IMR-90 (cell line): ENCODE data around the gene KRCC1. TPM values are rescaled to one million over a fixed set of nuclear protein-coding genes. Genes with fewer than 3 reads are reported as not detected.

Source experiments
- ATAC-seq: fragments of 200-7000 bp; cut with Tn5 transposase; 2 replicates; pipeline ENCODE4 v1.9.1; 2020; ENCODE audit warnings: low read depth, mild to moderate bottlenecking, moderate library complexity
- BruUV-seq: library from RNA; stranded (reverse); fragments of 400-500 nt; replicated peaks from 2 replicates; lab custom pipeline; 2021; lab: Mats Ljungman, UMichigan
- CTCF ChIA-PET: fragments of 300-600 bp; formaldehyde crosslinking; extraction: SDS; loops from one replicate; lab custom pipeline; 2021; ENCODE audit warnings: antibody characterized with exemption; lab: Yijun Ruan, JAX
- POLR2A ChIA-PET: fragments of 300-600 bp; sonication (Branson Sonifier 250); formaldehyde crosslinking; loops from one replicate; lab custom pipeline; 2022; ENCODE audit warnings: antibody characterized with exemption; ENCODE audit not compliant: unreplicated experiment; lab: Charles Lee
- DNase-seq: peaks from one replicate; pipeline ENCODE4 v3.0.0; 2013
- H2AFZ ChIP-seq: replicated peaks from 2 replicates; pipeline ENCODE3; 2013; ENCODE audit warnings: low read length, mild to moderate bottlenecking; ENCODE audit not compliant: poor library complexity
- H2AK5ac ChIP-seq: 2 replicates; pipeline ENCODE4 v1.6.1; 2013; ENCODE audit warnings: low read depth, low read length, inconsistent platforms
- H2AK9ac ChIP-seq: replicated peaks from 2 replicates; pipeline ENCODE3; 2013; ENCODE audit warnings: mild to moderate bottlenecking, low read depth, low read length, moderate library complexity; ENCODE audit not compliant: poor library complexity
- H2BK120ac ChIP-seq: 2 replicates; pipeline ENCODE4 v1.6.1; 2013; ENCODE audit warnings: low read depth, low read length, inconsistent platforms
- H2BK15ac ChIP-seq: 3 replicates; pipeline ENCODE4 v1.6.1; 2013; ENCODE audit warnings: low read depth, low read length, inconsistent platforms
- H2BK20ac ChIP-seq: 2 replicates; pipeline ENCODE4 v1.6.1; 2013; ENCODE audit warnings: low read depth, mild to moderate bottlenecking, inconsistent platforms, low read length, moderate library complexity
- H2BK5ac ChIP-seq: 2 replicates; pipeline ENCODE4 v1.6.1; 2013; ENCODE audit warnings: mild to moderate bottlenecking, low read depth, low read length, inconsistent platforms; ENCODE audit not compliant: poor library complexity, severe bottlenecking
- H3K14ac ChIP-seq: replicated peaks from 2 replicates; pipeline ENCODE4 v1.6.1; 2013; ENCODE audit warnings: low read depth, low read length, inconsistent platforms
- H3K18ac ChIP-seq: 2 replicates; pipeline ENCODE4 v1.6.1; 2013; ENCODE audit warnings: low read depth, low read length, control low read depth
- H3K23ac ChIP-seq: 2 replicates; pipeline ENCODE4 v1.6.1; 2013; ENCODE audit warnings: low read depth, low read length, inconsistent platforms
- H3K27ac ChIP-seq: 2 replicates; pipeline ENCODE4 v1.5.1; 2013; ENCODE audit warnings: mild to moderate bottlenecking, control low read depth, low read length; ENCODE audit not compliant: insufficient read depth
- H3K27me3 ChIP-seq: 2 replicates; pipeline ENCODE4 v1.6.1; 2013; ENCODE audit warnings: low read length; ENCODE audit not compliant: control insufficient read depth, insufficient read depth
- H3K36me3 ChIP-seq: 2 replicates; pipeline ENCODE4 v1.6.1; 2013; ENCODE audit warnings: low read length, mixed read lengths; ENCODE audit not compliant: control insufficient read depth, insufficient read depth
- H3K4ac ChIP-seq: 2 replicates; pipeline ENCODE4 v1.6.1; 2013; ENCODE audit warnings: low read depth, low read length, inconsistent platforms
- H3K4me1 ChIP-seq: 2 replicates; pipeline ENCODE4 v1.6.1; 2013; ENCODE audit warnings: low read length, mixed read lengths; ENCODE audit not compliant: control insufficient read depth, insufficient read depth
- H3K4me2 ChIP-seq: 2 replicates; pipeline ENCODE4 v1.6.1; 2013; ENCODE audit warnings: low read depth, mild to moderate bottlenecking, control low read depth, low read length, moderate library complexity
- H3K4me3 ChIP-seq: 2 replicates; pipeline ENCODE4 v1.5.1; 2013; ENCODE audit warnings: low read depth, mild to moderate bottlenecking, control low read depth, low read length, moderate library complexity; ENCODE audit not compliant: insufficient read depth
- H3K56ac ChIP-seq: 2 replicates; pipeline ENCODE4 v1.6.1; 2013; ENCODE audit warnings: low read length, inconsistent platforms; ENCODE audit not compliant: insufficient read depth; ENCODE audit errors: extremely low read depth
- H3K79me1 ChIP-seq, 2 experiments: 2 replicates each; pipeline ENCODE4 v1.6.1; 2013; ENCODE audit warnings: low read length in 2 of 2, inconsistent platforms in 1 of 2, low read depth in 1 of 2
- H3K9ac ChIP-seq: 2 replicates; pipeline ENCODE4 v1.6.1; 2013; ENCODE audit warnings: low read depth, low read length, control low read depth
- H3K9me1 ChIP-seq: 2 replicates; pipeline ENCODE4 v1.6.1; 2013; ENCODE audit warnings: low read length, inconsistent platforms; ENCODE audit not compliant: insufficient read depth
- H3K9me3 ChIP-seq: 2 replicates; pipeline ENCODE4 v1.6.1; 2013; ENCODE audit warnings: low read length; ENCODE audit not compliant: control insufficient read depth, insufficient read depth
- H4K20me1 ChIP-seq: 2 replicates; pipeline ENCODE4 v1.6.1; 2013; ENCODE audit warnings: low read length, inconsistent platforms; ENCODE audit not compliant: insufficient read depth
- H4K5ac ChIP-seq: 2 replicates; pipeline ENCODE4 v1.6.1; 2013; ENCODE audit warnings: mild to moderate bottlenecking, low read depth, low read length, control low read depth
- H4K8ac ChIP-seq, 2 experiments: 2 replicates each; pipeline ENCODE4 v1.6.1; 2013; ENCODE audit warnings: low read depth in 2 of 2, low read length in 2 of 2, control low read depth in 1 of 2, inconsistent platforms in 1 of 2
- H4K91ac ChIP-seq: 2 replicates; pipeline ENCODE4 v1.6.1; 2013; ENCODE audit warnings: low read depth, low read length, inconsistent platforms; ENCODE audit not compliant: insufficient read depth
- BHLHE40 ChIP-seq: fragments of 150-350 bp; IDR thresholded peaks from 2 replicates; pipeline ENCODE4 v1.6.1; 2016; ENCODE audit warnings: mild to moderate bottlenecking, low read depth, low read length
- CEBPB ChIP-seq: IDR thresholded peaks from 2 replicates; pipeline ENCODE4 v1.6.1; 2012; ENCODE audit warnings: low read depth, low read length, improper control_type of control experiment
- CHD1 ChIP-seq: IDR thresholded peaks from 2 replicates; pipeline ENCODE4 v1.6.1; 2012; ENCODE audit warnings: low read depth, low read length, improper control_type of control experiment
- CTCF ChIP-seq: conservative IDR thresholded peaks from 2 replicates; pipeline ENCODE4 v1.5.1; 2012; ENCODE audit warnings: mild to moderate bottlenecking, low read depth, low read length, improper control_type of control experiment
- ELK1 ChIP-seq: fragments of 150-350 bp; IDR thresholded peaks from 2 replicates; pipeline ENCODE4 v1.6.1; 2016; ENCODE audit warnings: low read depth, mild to moderate bottlenecking, low read length, moderate library complexity, borderline replicate concordance
- FOS ChIP-seq: fragments of 150-350 bp; IDR thresholded peaks from 2 replicates; pipeline ENCODE4 v1.6.1; 2016; ENCODE audit warnings: low read depth, low read length
- MAFK ChIP-seq: IDR thresholded peaks from 2 replicates; pipeline ENCODE4 v1.6.1; 2012; ENCODE audit warnings: low read depth, low read length, improper control_type of control experiment
- MAZ ChIP-seq: IDR thresholded peaks from 2 replicates; pipeline ENCODE4 v1.6.1; 2012; ENCODE audit warnings: low read depth, mild to moderate bottlenecking, low read length, improper control_type of control experiment, moderate library complexity, borderline replicate concordance
- MXI1 ChIP-seq: IDR thresholded peaks from 2 replicates; pipeline ENCODE4 v1.6.1; 2012; ENCODE audit warnings: low read depth, mild to moderate bottlenecking, low read length, moderate library complexity, borderline replicate concordance
- POLR2A ChIP-seq: IDR thresholded peaks from 2 replicates; pipeline ENCODE4 v1.6.1; 2012; ENCODE audit warnings: mild to moderate bottlenecking, low read depth, low read length
- RAD21 ChIP-seq: IDR thresholded peaks from 2 replicates; pipeline ENCODE4 v1.6.1; 2012; ENCODE audit warnings: low read length, improper control_type of control experiment
- RCOR1 ChIP-seq: IDR thresholded peaks from 2 replicates; pipeline ENCODE4 v1.6.1; 2012; ENCODE audit warnings: mild to moderate bottlenecking, low read length, improper control_type of control experiment; ENCODE audit not compliant: insufficient replicate concordance
- RFX5 ChIP-seq: IDR thresholded peaks from 2 replicates; pipeline ENCODE4 v1.8.0; 2012; ENCODE audit warnings: low read depth, mild to moderate bottlenecking, low read length, moderate library complexity
- SMC3 ChIP-seq: fragments of 150-350 bp; IDR thresholded peaks from 2 replicates; pipeline ENCODE4 v1.6.1; 2016; ENCODE audit warnings: low read depth, mild to moderate bottlenecking, antibody characterized with exemption, low read length, moderate library complexity
- USF2 ChIP-seq: fragments of 150-350 bp; IDR thresholded peaks from 2 replicates; pipeline ENCODE4 v1.6.1; 2017; ENCODE audit warnings: mild to moderate bottlenecking, antibody characterized with exemption, low read length, low read depth
- WGBS, 2 experiments: methylation state at CpG; one replicate each; pipeline versions ENCODE4 v1.1.5 to v1.1.7; 2013; ENCODE audit warnings: missing lambda C conversion rate in 2 of 2; ENCODE audit not compliant: insufficient read length in 1 of 2; ENCODE audit errors: extremely low coverage in 2 of 2; 5-methylcytosine and 5-hydroxymethylcytosine counted together
- dilution Hi-C: fragments of 300-500 bp; cut with HindIII; formaldehyde crosslinking; loops from one replicate; pipeline ENCODE4 v1.14.3; 2018; ENCODE audit warnings: low sequenced_read_pairs; ENCODE audit not compliant: unreplicated experiment
- in situ Hi-C: fragments of 300-500 bp; cut with MboI; formaldehyde crosslinking; loops from 3 replicates; pipeline ENCODE4 v1.14.3; 2019; ENCODE audit warnings: low sequenced_read_pairs, inconsistent platforms, mixed read lengths
- intact Hi-C: fragments of 100-400 bp; cut with micrococcal nuclease; formaldehyde crosslinking; loops from 2 replicates; pipeline ENCODE4 v1.10.0; 2022
- polyA plus RNA-seq, 3 experiments: library from polyadenylated mRNA; depleted of rRNA; stranded (reverse); fragments of >200 nt; gene quantifications; 2 replicates each; pipeline ENCODE4 v1.2.3, GENCODE V29; 2012; ENCODE audit warnings: low replicate concordance in 1 of 3
- total RNA-seq: library from RNA; depleted of rRNA; stranded (reverse); fragments of >200 nt; gene quantifications from 2 replicates; pipeline ENCODE4 v1.2.3, GENCODE V29; 2012

KRCC1 gene
- total and polyA plus RNA-seq, 2 of the 4 experiments (the other 2 are of a cell fraction) = 14.3 to 16.5 TPM

- intact Hi-C loops (no loop called here), in situ Hi-C loops (no loop called here), dilution Hi-C loops (no loop called here)
- H4K91ac ChIP-seq = no peak overlapping the region
- ChIA-PET CTCF (no interaction called here), POLR2A (no interaction called here)
- H2BK5ac ChIP-seq = no peak overlapping the region
- H3K4me1 ChIP-seq = no peaks in the 10 kb centered on the region
- no peaks in the 10 kb centered on the region for H3K9me3 ChIP-seq
- no peak overlapping the region for H3K27ac ChIP-seq
- no peak overlapping the region for H3K4ac ChIP-seq
- no peak overlapping the region for H3K56ac ChIP-seq
- H3K4me2 ChIP-seq = no peak overlapping the region
- no peak overlapping the region for H2BK15ac ChIP-seq
- H2AK9ac ChIP-seq = no peak overlapping the region
- no peak overlapping the region for H4K8ac ChIP-seq
- no peak overlapping the region for H2AFZ ChIP-seq
- H2BK20ac ChIP-seq = no peak overlapping the region
- no peak overlapping the region for H3K18ac ChIP-seq
- H4K20me1 ChIP-seq = no peaks in the 10 kb centered on the region
- ATAC-seq = no peak
- H3K79me1 ChIP-seq = peaks cover 4 to 12% of the 10 kb centered on the region in 2 experiments; a peak in 2 of 4 replicates
- H3K36me3 ChIP-seq = peaks cover 23% of the 10 kb centered on the region
- no peak overlapping the region for H3K14ac ChIP-seq
- H3K9me1 ChIP-seq = no peaks in the 10 kb centered on the region; the same call in 1 of the 2 replicates
- no peak for TF ChIP-seq MXI1
- no peak for TF ChIP-seq CEBPB
- no peak for TF ChIP-seq POLR2A
- no peak for TF ChIP-seq MAZ
- TF ChIP-seq FOS = no peak
- no peak for TF ChIP-seq BHLHE40
- no peak for TF ChIP-seq RAD21
- TF ChIP-seq USF2 = no peak
- no peak for TF ChIP-seq ELK1
- no peak for TF ChIP-seq CHD1
- TF ChIP-seq MAFK = no peak
- TF ChIP-seq RFX5 = no peak
- no peak for TF ChIP-seq CTCF
- no peak for TF ChIP-seq SMC3
- no peak for TF ChIP-seq RCOR1
- WGBS, 2 experiments = no CpG with 5 or more reads among the region's 4 CpGs
- H3K27me3 ChIP-seq = no peaks in the 10 kb centered on the region
- no peak for DNase-seq
- H3K23ac ChIP-seq = no peak overlapping the region
- H3K4me3 ChIP-seq = no peak overlapping the region
- no peak overlapping the region for H4K5ac ChIP-seq
- BruUV-seq = no TSS peak
- H2AK5ac ChIP-seq = no peak overlapping the region
- no peak overlapping the region for H2BK120ac ChIP-seq
- H3K9ac ChIP-seq = no peak overlapping the region
Observed at GRCh38 chr2:88028931-88029330, 26.7 kb downstream of the KRCC1 start.
